Heart right ventricle (tissue), 16 donors: Measurements from ENCODE around the gene FAM221B. TPM values are rescaled to one million over a fixed set of nuclear protein-coding genes. Genes with fewer than 3 reads are reported as not detected.

Experiments
- ATAC-seq, 8 donors: fragments of 200-7000 bp; cut with Tn5 transposase; one replicate each; pipeline ENCODE4 v1.9.1; 2020; ENCODE audit warnings: mild to moderate bottlenecking in 8 of 8, moderate library complexity in 8 of 8, moderate number of reproducible peaks in 1 of 8
- DNase-seq, 2 donors: peaks; one replicate each; pipeline ENCODE4 v3.0.0-alpha.2; 2020
- H3K27ac ChIP-seq, 10 donors: fragments of 200-600 bp; sonication (generic) in 2 of 10; one replicate each; pipeline versions ENCODE4 v1.5.0 to v1.8.0; 2020 to 2022; ENCODE audit warnings: mild to moderate bottlenecking in 3 of 10
- H3K27me3 ChIP-seq, 7 donors: fragments of 200-600 bp; one replicate each; pipeline ENCODE4 v1.8.0; 2021 to 2022; ENCODE audit warnings: mild to moderate bottlenecking in 2 of 7
- H3K36me3 ChIP-seq, 9 donors: fragments of 200-600 bp; sonication (generic) in 1 of 9; one replicate each; pipeline versions ENCODE4 v1.5.0 to v1.8.0; 2020 to 2022; ENCODE audit warnings: mild to moderate bottlenecking in 2 of 9
- H3K4me1 ChIP-seq, 9 donors: fragments of 200-600 bp; sonication (generic) in 1 of 9; one replicate each; pipeline versions ENCODE4 v1.5.0 to v1.8.0; 2020 to 2022; ENCODE audit warnings: mild to moderate bottlenecking in 4 of 9
- H3K4me3 ChIP-seq, 10 donors: fragments of 200-600 bp; sonication (generic) in 2 of 10; one replicate each; pipeline versions ENCODE4 v1.5.0 to v1.8.0; 2020 to 2022; ENCODE audit warnings: mild to moderate bottlenecking in 7 of 10, moderate library complexity in 2 of 10
- H3K9me3 ChIP-seq, 11 donors: fragments of 200-600 bp in 10 of 11; sonication (generic) in 2 of 11; one replicate each; pipeline versions ENCODE4 v1.5.0 to v1.8.0; 2013 to 2022; ENCODE audit warnings: mild to moderate bottlenecking in 2 of 11, control low read depth in 1 of 11, moderate library complexity in 1 of 11
- CTCF ChIP-seq, 9 donors: fragments of 200-600 bp; sonication (generic) in 2 of 9; IDR thresholded peaks; one replicate each; pipeline versions ENCODE4 v1.5.0 to v1.8.0; 2021 to 2022; ENCODE audit warnings: antibody characterized with exemption in 9 of 9, mild to moderate bottlenecking in 5 of 9, moderate library complexity in 1 of 9
- WGBS, 2 donors: extraction: QIAGEN DNeasy Blood & Tissue Kit; methylation state at CpG; one replicate each; pipeline ENCODE4 v1.1.7; 2013; ENCODE audit warnings: inconsistent platforms in 1 of 2; 5-methylcytosine and 5-hydroxymethylcytosine counted together
- intact Hi-C, 10 donors: fragments of 100-400 bp; cut with DNase I; formaldehyde crosslinking; loops; one replicate each; pipeline versions ENCODE4 v1.11.1 to v1.14.2; 2022
- polyA plus RNA-seq, 2 donors: library from polyadenylated mRNA; stranded (reverse); fragments of 200-250 nt; gene quantifications; one replicate each; pipeline ENCODE4 v1.2.3, GENCODE V29; 2013
- total RNA-seq, 10 donors: library from RNA; stranded (reverse); fragmentation: NEBNext Ultra II Directional in 3 of 10; extraction: Animal tissue kit (Norgen Biotek cat#: 25700) in 3 of 10; gene quantifications; one replicate each; pipeline versions ENCODE4 v1.2.1 to v1.2.4, GENCODE V29; 2021 to 2023
- donor health status: Arrhythmogenic right ventricular cardiomyopathy.
- donor health status: ischemic (EF 13 %, LVEDD 7.1; RV severe dilation, severe dysfunction).
- donor health status: healthy with polysubstance abuse.
- donor health status: DM: no; HTN: yes; CAD: no.
- donor health status: DM: no; HTN: no; CAD: no.
- donor health status: ischemic (EF 25% LVEDD 6.9; RV normal size, moderate dysfunction).
- donor health status: ischemic (EF 25% LVEDD 5.7; RV mildly dilated, moderate dysfunction).
- donor health status: healthy.
- donor health status: DM: yes; HTN: yes; CAD: no.
- donor health status: Ischemic cardiomyopathy.
- donor health status: ischemic (EF 35%, LVEDD 5.7; RV mildly dilated, moderate dysfunction).
- donor health status: nonischemic (EF 11% LVEDD 7.7; RV severe dilation, severe dysfunction).
- donor health status: DM: yes; HTN: yes; CAD: no.
- donor health status: PGD.
- donor health status: ischemic (EF 29% LVEDD 5.4; RV normal size, mild dysfunction).
- donor health status: nonischemic (EF 23%, LVEDD 6.1; RV moderate dilation, normal function).

Gene FAM221B
- total and polyA plus RNA-seq, 12 donors: not detected

- DNase-seq (peak in 1 of 2 donors; percentile 25), ATAC-seq (peak; percentile 45 to 82 (median 58))
- no peaks in the 10 kb centered on the region for H3K36me3 ChIP-seq
- H3K27me3 ChIP-seq: no peaks in the 10 kb centered on the region
- H3K4me3 ChIP-seq: no peak overlapping the region
- H3K27ac ChIP-seq: peak overlapping the region in 3 of 10 donors; percentile 1 to 44 (median 17)
- no peaks in the 10 kb centered on the region for H3K9me3 ChIP-seq
- peaks cover 7 to 37% (median 30%) of the 10 kb centered on the region in 9 donors for H3K4me1 ChIP-seq
- 53 to 63% methylated on average over 7 of the region's 7 CpGs for WGBS, 2 donors
- intact Hi-C loops: no loop called here
- TF ChIP-seq CTCF (IDR thresholded peaks at IDR 0.05): no peak
Measured at GRCh38 chr9:35774907-35775635, 53.5 kb downstream of the FAM221B start.

- intact Hi-C loops: no loop called here
- ATAC-seq: no peak
- peak overlapping the region in 3 of 10 donors; percentile 12 to 61 (median 19) for H3K27ac ChIP-seq
Measured at GRCh38 chr9:35771943-35772342, 56.6 kb downstream of the FAM221B start.

GRCh38 chr9:35771534-35771933 is 57.0 kb downstream of the FAM221B start:
- Histone ChIP-seq H3K36me3 (no peaks in the 10 kb centered on the region), H3K27me3 (no peaks in the 10 kb centered on the region), H3K4me1 (peaks cover 7 to 39% (median 30%) of the 10 kb centered on the region in 9 donors), H3K9me3 (no peaks in the 10 kb centered on the region), H3K27ac (peak overlapping the region in 9 of 10 donors; percentile 9 to 73 (median 51)), H3K4me3 (no peak overlapping the region)
- 43 to 48% methylated on average over 1 of the region's 1 CpG for WGBS, 2 donors
- ATAC-seq (peak in 1 of 8 donors; percentile 18), DNase-seq (peak in 1 of 2 donors; percentile 34)
- TF ChIP-seq CTCF (IDR thresholded peaks at IDR 0.05): no peak
- intact Hi-C loops: no loop called here

More at GRCh38 chr9:35771943-35772342, 56.6 kb downstream of the FAM221B start:
- Histone ChIP-seq H3K36me3 (no peaks in the 10 kb centered on the region), H3K4me1 (peaks cover 7 to 39% (median 30%) of the 10 kb centered on the region in 9 donors), H3K9me3 (no peaks in the 10 kb centered on the region), H3K4me3 (no peak overlapping the region), H3K27me3 (no peaks in the 10 kb centered on the region)
- 84 to 90% methylated on average over 3 of the region's 3 CpGs for WGBS, 2 donors
- DNase-seq: no peak
- no peak for TF ChIP-seq CTCF (IDR thresholded peaks at IDR 0.05)

GRCh38 chr9:35771075-35771433 is 57.5 kb downstream of the FAM221B start:
- DNase-seq (peak; percentile 26 to 29), ATAC-seq (peak; percentile 62 to 92 (median 84))
- no peaks in the 10 kb centered on the region for H3K9me3 ChIP-seq
- H3K4me3 ChIP-seq: no peak overlapping the region
- H3K4me1 ChIP-seq: peaks cover 7 to 38% (median 30%) of the 10 kb centered on the region in 9 donors
- no peaks in the 10 kb centered on the region for H3K36me3 ChIP-seq
- 6 to 8% methylated on average over 4 of the region's 4 CpGs for WGBS, 2 donors
- H3K27me3 ChIP-seq: no peaks in the 10 kb centered on the region
- peak overlapping the region; percentile 9 to 73 (median 44) for H3K27ac ChIP-seq
- no peak for TF ChIP-seq CTCF (IDR thresholded peaks at IDR 0.05)
- intact Hi-C loops: no loop called here
